HL-60/S4 treated with phorbol 12-myristate 13-acetate at 8.2 ng/mL for 4 days and 3 days (cell line): ENCODE measurements around the gene PDK3.

Experiments used
- in situ Hi-C: fragments of 300-500 bp; cut with MboI; formaldehyde crosslinking; loops from 2 replicates; pipeline ENCODE4 v1.15.0; 2022; ENCODE audit warnings: low sequenced_read_pairs

PDK3 gene

GRCh38 chrX:24480400-24480865, 15.3 kb downstream of the PDK3 start:
- in situ Hi-C loops = no loop called here

GRCh38 chrX:24482823-24483415, 17.8 kb downstream of the PDK3 start:
- in situ Hi-C loops = no loop called here

GRCh38 chrX:24483596-24483995, 18.5 kb downstream of the PDK3 start:
- in situ Hi-C loops = no loop called here

- in situ Hi-C loops = no loop called here
Measured at GRCh38 chrX:24485323-24485722, 20.2 kb downstream of the PDK3 start.

- in situ Hi-C loops = no loop called here
Measured at GRCh38 chrX:24485976-24486680, 21.0 kb downstream of the PDK3 start.

GRCh38 chrX:24487571-24487970, 22.5 kb downstream of the PDK3 start:
- in situ Hi-C loops = no loop called here

- in situ Hi-C loops = no loop called here
Measured at GRCh38 chrX:24491741-24492140, 26.7 kb downstream of the PDK3 start.

- in situ Hi-C loops = no loop called here
Measured at GRCh38 chrX:24493740-24494581, 28.9 kb downstream of the PDK3 start.

- in situ Hi-C loops = no loop called here
Measured at GRCh38 chrX:24494647-24495075, 29.6 kb downstream of the PDK3 start.

GRCh38 chrX:24495700-24496099, 30.6 kb downstream of the PDK3 start:
- in situ Hi-C loops = no loop called here

- in situ Hi-C loops = no loop called here
Measured at GRCh38 chrX:24498181-24498580, 33.1 kb downstream of the PDK3 start.

- in situ Hi-C loops = no loop called here
Measured at GRCh38 chrX:24498975-24499374, 33.9 kb downstream of the PDK3 start.

GRCh38 chrX:24506082-24506481, 41.0 kb downstream of the PDK3 start:
- in situ Hi-C loops = loop anchor here (25.0 kb wide), 1 partner anchor 119 kb away; no protein-coding TSS in a partner anchor

GRCh38 chrX:24508375-24508774, 43.3 kb downstream of the PDK3 start:
- in situ Hi-C loops = loop anchor here (25.0 kb wide), 1 partner anchor 121 kb away; no protein-coding TSS in a partner anchor

- in situ Hi-C loops = loop anchor here (25.0 kb wide), 1 partner anchor 126 kb away; no protein-coding TSS in a partner anchor
Measured at GRCh38 chrX:24513416-24513815, 48.3 kb downstream of the PDK3 start.

- in situ Hi-C loops = loop anchor here (25.0 kb wide), 1 partner anchor 128 kb away; no protein-coding TSS in a partner anchor
Measured at GRCh38 chrX:24515447-24515846, 50.4 kb downstream of the PDK3 start.

- in situ Hi-C loops = loop anchor here (25.0 kb wide), 1 partner anchor 133 kb away; no protein-coding TSS in a partner anchor
Measured at GRCh38 chrX:24520472-24520871, 55.4 kb downstream of the PDK3 start.

GRCh38 chrX:24525455-24525854, 60.4 kb downstream of the PDK3 start:
- in situ Hi-C loops = no loop called here

- in situ Hi-C loops = no loop called here
Measured at GRCh38 chrX:24526616-24527015, 61.5 kb downstream of the PDK3 start.

GRCh38 chrX:24528605-24529004, 63.5 kb downstream of the PDK3 start:
- in situ Hi-C loops = no loop called here

GRCh38 chrX:24536551-24536950, 71.5 kb downstream of the PDK3 start:
- in situ Hi-C loops = no loop called here
